ENCODE results near the gene CFH. TPM values are rescaled to one million over a fixed set of nuclear protein-coding genes. Genes with fewer than 3 reads are reported as not detected.
"Not testable (repeated sequence)": the region's sequence is repeated elsewhere in the genome, so short reads cannot be mapped to it uniquely, and the experiment has no call there.

Gene CFH
- total RNA-seq, 2 experiments from 2014 or later: 3.6 to 4.6 TPM

- H3K27ac ChIP-seq (ENCODE audit: low read depth in 1 of 2, low read length in 2 of 2); POLR2A ChIA-PET; H3K36me3 ChIP-seq (ENCODE audit: insufficient read depth, low read length); intact Hi-C loops (cut with DNase I, micrococcal nuclease); H3K4me1 Mint-ChIP-seq (ENCODE audit: low read depth); H3K36me3 Mint-ChIP-seq (ENCODE audit: low read depth); H3K9me3 Mint-ChIP-seq; H3K9me3 ChIP-seq (ENCODE audit: control insufficient read depth in 1 of 2, insufficient read depth in 1 of 2, low read length in 2 of 2); H3K4me3 ChIP-seq (ENCODE audit: low read length); ATAC-seq (ENCODE audit: poor library complexity); CTCF ChIA-PET; H3K4me1 ChIP-seq (ENCODE audit: insufficient read depth, low read length); H3K27me3 Mint-ChIP-seq; H3K27me3 ChIP-seq (ENCODE audit: control insufficient read depth in 1 of 2, insufficient read depth in 2 of 2, low read length in 2 of 2); H3K4me3 Mint-ChIP-seq; DNase-seq; H3K27ac Mint-ChIP-seq: not testable (repeated sequence)
These were observed 118.0 kb downstream of the CFH start for GRCh38 chr1:196769823-196770222.

- no peak overlapping the region for H3K27ac Mint-ChIP-seq
- H3K4me1 Mint-ChIP-seq (ENCODE audit: low read depth): no peaks in the 10 kb centered on the region
- H3K36me3 Mint-ChIP-seq (ENCODE audit: low read depth): no peaks in the 10 kb centered on the region
- ChIA-PET POLR2A (no interaction called here), CTCF (no interaction called here)
- Histone ChIP-seq H3K27me3 (ENCODE audit: control insufficient read depth in 1 of 2, insufficient read depth in 2 of 2, low read length in 2 of 2) (no peaks in the 10 kb centered on the region), H3K9me3 (ENCODE audit: control insufficient read depth in 1 of 2, insufficient read depth in 1 of 2, low read length in 2 of 2) (no peaks in the 10 kb centered on the region), H3K36me3 (ENCODE audit: insufficient read depth, low read length) (no peaks in the 10 kb centered on the region), H3K27ac (ENCODE audit: low read depth in 1 of 2, low read length in 2 of 2) (no peak overlapping the region), H3K4me1 (ENCODE audit: insufficient read depth, low read length) (no peaks in the 10 kb centered on the region), H3K4me3 (ENCODE audit: low read length) (no peak overlapping the region)
- no peak overlapping the region for H3K4me3 Mint-ChIP-seq
- H3K9me3 Mint-ChIP-seq: no peaks in the 10 kb centered on the region
- ATAC-seq (ENCODE audit: poor library complexity): no peak
- intact Hi-C loops (cut with DNase I, micrococcal nuclease): no loop called here
- TF ChIP-seq CTCF (IDR thresholded peaks at IDR 0.05): no peak
- DNase-seq: no peak
- H3K27me3 Mint-ChIP-seq: no peaks in the 10 kb centered on the region
These were observed 121.9 kb downstream of the CFH start for GRCh38 chr1:196773713-196774112.

- DNase-seq (no peak), ATAC-seq (ENCODE audit: poor library complexity) (no peak)
- POLR2A ChIA-PET: no interaction called here
- no peak overlapping the region for H3K4me3 ChIP-seq (ENCODE audit: low read length)
- no peaks in the 10 kb centered on the region for H3K4me1 ChIP-seq (ENCODE audit: insufficient read depth, low read length)
- intact Hi-C loops (cut with DNase I, micrococcal nuclease): no loop called here
- Mint-ChIP-seq H3K27me3 (no peaks in the 10 kb centered on the region), H3K9me3 (no peaks in the 10 kb centered on the region), H3K27ac (no peak overlapping the region), H3K36me3 (ENCODE audit: low read depth) (no peaks in the 10 kb centered on the region), H3K4me3 (no peak overlapping the region), H3K4me1 (ENCODE audit: low read depth) (no peaks in the 10 kb centered on the region)
- no peaks in the 10 kb centered on the region for H3K36me3 ChIP-seq (ENCODE audit: insufficient read depth, low read length)
- H3K27me3 ChIP-seq (ENCODE audit: control insufficient read depth in 1 of 2, insufficient read depth in 2 of 2, low read length in 2 of 2): no peaks in the 10 kb centered on the region
- TF ChIP-seq CTCF (IDR thresholded peaks at IDR 0.05): no peak
- H3K9me3 ChIP-seq (ENCODE audit: control insufficient read depth in 1 of 2, insufficient read depth in 1 of 2, low read length in 2 of 2): no peaks in the 10 kb centered on the region
- CTCF ChIA-PET: no interaction called here
- no peak overlapping the region for H3K27ac ChIP-seq (ENCODE audit: low read depth in 1 of 2, low read length in 2 of 2)
These were observed 122.3 kb downstream of the CFH start for GRCh38 chr1:196774175-196774574.

DNA sequence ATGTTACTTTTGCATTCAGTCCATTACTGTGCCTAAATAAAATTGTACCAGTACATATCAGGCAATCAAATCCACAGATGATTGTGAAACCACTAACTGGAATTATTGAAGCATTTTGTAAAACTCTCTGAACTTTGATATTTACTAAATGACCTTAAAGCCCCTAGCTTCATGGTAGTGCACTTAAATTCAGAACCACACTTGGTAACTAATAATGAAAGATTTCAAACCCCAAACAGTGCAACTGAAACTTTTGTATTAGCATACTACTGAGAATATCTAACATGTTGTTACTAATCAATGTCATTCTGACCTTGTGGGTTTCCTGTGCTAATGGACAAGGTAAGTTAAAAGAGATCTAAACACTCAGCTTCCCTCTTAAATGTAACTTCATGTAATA lies 122.8 kb downstream of the CFH start, which contains the start of gene CFHR3:
Gene CFHR3, plus strand, starts transcription at position 238 of the 400 bp plus-strand sequence. Its CDS starts 47 bp downstream, at position 285.
- H3K9me3 ChIP-seq (ENCODE audit: control insufficient read depth in 1 of 2, insufficient read depth in 1 of 2, low read length in 2 of 2): no peaks in the 10 kb centered on the region
- DNase-seq (no peak), ATAC-seq (ENCODE audit: poor library complexity) (no peak)
- H3K27ac ChIP-seq (ENCODE audit: low read depth in 1 of 2, low read length in 2 of 2): no peak within 1 kb of the TSS
- TF ChIP-seq CTCF (IDR thresholded peaks at IDR 0.05): no peak
- no peaks in the 10 kb centered on the region for H3K27me3 ChIP-seq (ENCODE audit: control insufficient read depth in 1 of 2, insufficient read depth in 2 of 2, low read length in 2 of 2)
- H3K27ac Mint-ChIP-seq: no peak within 1 kb of the TSS
- no peak within 1 kb of the TSS for H3K4me3 Mint-ChIP-seq
- ChIA-PET POLR2A (no interaction called here), CTCF (no interaction called here)
- no peaks in the 10 kb centered on the region for H3K9me3 Mint-ChIP-seq
- H3K4me1 Mint-ChIP-seq (ENCODE audit: low read depth): no peaks in the 10 kb centered on the region
- H3K36me3 Mint-ChIP-seq (ENCODE audit: low read depth): no peaks in the 10 kb centered on the region
- no peak within 1 kb of the TSS for H3K4me3 ChIP-seq (ENCODE audit: low read length)
- no peaks in the 10 kb centered on the region for H3K36me3 ChIP-seq (ENCODE audit: insufficient read depth, low read length)
- H3K4me1 ChIP-seq (ENCODE audit: insufficient read depth, low read length): no peaks in the 10 kb centered on the region
- H3K27me3 Mint-ChIP-seq: no peaks in the 10 kb centered on the region
- intact Hi-C loops (cut with DNase I, micrococcal nuclease): no loop called here
